Ishikawa (cell line): Measurements from ENCODE around the gene CBX4.

Experiments
- CEBPB ChIP-seq: IDR thresholded peaks from 2 replicates; pipeline ENCODE4 v1.6.1; 2012
- CREB1 ChIP-seq: IDR thresholded peaks from 2 replicates; pipeline ENCODE4 v1.6.1; 2012; ENCODE audit warnings: low read depth
- EGR1 ChIP-seq: IDR thresholded peaks from 2 replicates; pipeline ENCODE4 v1.6.1; 2012
- EP300 ChIP-seq: IDR thresholded peaks from 2 replicates; pipeline ENCODE4 v1.6.1; 2012; ENCODE audit warnings: borderline replicate concordance
- FOXM1 ChIP-seq: IDR thresholded peaks from 2 replicates; pipeline ENCODE4 v1.6.1; 2012; ENCODE audit warnings: low read depth, borderline replicate concordance
- MAX ChIP-seq: IDR thresholded peaks from 2 replicates; pipeline ENCODE4 v1.6.1; 2012
- NFIC ChIP-seq: IDR thresholded peaks from 2 replicates; pipeline ENCODE4 v1.6.1; 2012
- RAD21 ChIP-seq: IDR thresholded peaks from 2 replicates; pipeline ENCODE4 v1.6.1; 2012; ENCODE audit warnings: low read depth
- REST ChIP-seq: IDR thresholded peaks from 2 replicates; pipeline ENCODE4 v1.6.1; 2012; ENCODE audit warnings: low read depth, mild to moderate bottlenecking
- TAF1 ChIP-seq: IDR thresholded peaks from 2 replicates; pipeline ENCODE4 v1.6.1; 2012; ENCODE audit warnings: low read depth, mild to moderate bottlenecking
- TCF12 ChIP-seq: IDR thresholded peaks from 2 replicates; pipeline ENCODE4 v1.6.1; 2012; ENCODE audit warnings: low read depth
- TEAD4 ChIP-seq: IDR thresholded peaks from 2 replicates; pipeline ENCODE4 v1.6.1; 2012
- USF1 ChIP-seq: IDR thresholded peaks from 2 replicates; pipeline ENCODE4 v1.6.1; 2012
- YY1 ChIP-seq: IDR thresholded peaks from 2 replicates; pipeline ENCODE4 v1.6.1; 2012; ENCODE audit warnings: low read depth
- ZBTB7A ChIP-seq: IDR thresholded peaks from 2 replicates; pipeline ENCODE4 v1.6.1; 2012; ENCODE audit warnings: low read depth

The CBX4 gene

GRCh38 chr17:79804856-79805696 lies 34.2 kb downstream of the CBX4 start:
- TF ChIP-seq CEBPB, result no peak

GRCh38 chr17:79803997-79804855 lies 35.0 kb downstream of the CBX4 start:
- TF ChIP-seq EGR1, result peak; percentile 34; the same call in 1 of the 2 replicates
- no peak for TF ChIP-seq YY1
- peak; percentile 93 for TF ChIP-seq MAX

- TF ChIP-seq MAX (no peak), TEAD4 (no peak), NFIC (no peak), CEBPB (no peak), EGR1 (no peak), RAD21 (no peak), EP300 (no peak), CREB1 (no peak), TCF12 (no peak), ZBTB7A (no peak), FOXM1 (no peak), TAF1 (no peak), REST (no peak), USF1 (no peak), YY1 (no peak)
Measured at GRCh38 chr17:79803421-79803996, 35.7 kb downstream of the CBX4 start.

- no peak for TF ChIP-seq TCF12
- TF ChIP-seq USF1, result no peak
- no peak for TF ChIP-seq RAD21
- TF ChIP-seq YY1, result no peak
- no peak for TF ChIP-seq CREB1
- TF ChIP-seq FOXM1, result no peak
- no peak for TF ChIP-seq TEAD4
- TF ChIP-seq ZBTB7A, result no peak
- TF ChIP-seq EGR1, result no peak
- TF ChIP-seq CEBPB, result no peak
- TF ChIP-seq NFIC, result no peak
- no peak for TF ChIP-seq TAF1
- no peak for TF ChIP-seq REST
Measured at GRCh38 chr17:79802736-79803420, 36.4 kb downstream of the CBX4 start.

GRCh38 chr17:79802039-79802735 lies 37.1 kb downstream of the CBX4 start:
- TF ChIP-seq RAD21, result no peak
- no peak for TF ChIP-seq MAX
- no peak for TF ChIP-seq TAF1
- no peak for TF ChIP-seq CEBPB
- TF ChIP-seq EP300, result no peak
- TF ChIP-seq TCF12, result no peak
- TF ChIP-seq YY1, result no peak
- TF ChIP-seq ZBTB7A, result no peak
- no peak for TF ChIP-seq TEAD4
- TF ChIP-seq FOXM1, result no peak
- TF ChIP-seq NFIC, result no peak
- TF ChIP-seq REST, result no peak
- no peak for TF ChIP-seq CREB1
